Globus pallidus (tissue), 1 donor: ENCODE data around the gene SIGLECL1.

Experiments used
- DNase-seq: peaks from one replicate; pipeline ENCODE4 v3.0.0-alpha.2; 2015; ENCODE audit warnings: low spot score

Gene SIGLECL1

GRCh38 chr19:51252306-51253079 lies 1.6 kb downstream of the SIGLECL1 start:
- no peak for DNase-seq

- no peak for DNase-seq
These were observed 2.4 kb downstream of the SIGLECL1 start for GRCh38 chr19:51253088-51253806.

GRCh38 chr19:51256155-51256625 lies 5.3 kb downstream of the SIGLECL1 start:
- no peak for DNase-seq

- no peak for DNase-seq
These were observed 6.6 kb downstream of the SIGLECL1 start for GRCh38 chr19:51257471-51257870.

GRCh38 chr19:51258165-51259160 lies 7.6 kb downstream of the SIGLECL1 start:
- DNase-seq, result no peak

GRCh38 chr19:51259348-51260245 lies 8.7 kb downstream of the SIGLECL1 start:
- DNase-seq, result peak; percentile 27

DNA sequence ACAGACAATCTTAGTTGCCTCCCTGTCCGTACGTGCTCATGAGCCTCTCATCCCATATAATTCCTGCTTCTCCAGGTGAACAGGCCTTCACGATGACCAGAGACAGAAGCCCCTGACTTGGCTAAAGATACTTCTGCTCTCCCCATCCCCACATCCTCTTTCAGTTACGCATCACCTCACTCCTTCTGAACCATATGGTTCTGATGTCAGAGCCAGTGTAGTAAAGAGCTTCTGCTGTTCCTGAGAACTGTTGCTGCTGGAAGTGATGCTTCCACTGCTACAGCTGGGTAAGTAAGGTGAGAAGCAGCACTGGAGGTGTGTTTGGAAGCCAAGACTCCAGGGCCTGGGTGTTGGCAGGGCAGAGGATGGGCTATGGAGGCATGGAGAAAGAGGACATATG lies 12.9 kb downstream of the SIGLECL1 start:
- DNase-seq, result no peak

- DNase-seq, result no peak
These were observed 20.2 kb downstream of the SIGLECL1 start for GRCh38 chr19:51271067-51271466.

GRCh38 chr19:51272183-51272810 lies 21.4 kb downstream of the SIGLECL1 start:
- no peak for DNase-seq

DNA sequence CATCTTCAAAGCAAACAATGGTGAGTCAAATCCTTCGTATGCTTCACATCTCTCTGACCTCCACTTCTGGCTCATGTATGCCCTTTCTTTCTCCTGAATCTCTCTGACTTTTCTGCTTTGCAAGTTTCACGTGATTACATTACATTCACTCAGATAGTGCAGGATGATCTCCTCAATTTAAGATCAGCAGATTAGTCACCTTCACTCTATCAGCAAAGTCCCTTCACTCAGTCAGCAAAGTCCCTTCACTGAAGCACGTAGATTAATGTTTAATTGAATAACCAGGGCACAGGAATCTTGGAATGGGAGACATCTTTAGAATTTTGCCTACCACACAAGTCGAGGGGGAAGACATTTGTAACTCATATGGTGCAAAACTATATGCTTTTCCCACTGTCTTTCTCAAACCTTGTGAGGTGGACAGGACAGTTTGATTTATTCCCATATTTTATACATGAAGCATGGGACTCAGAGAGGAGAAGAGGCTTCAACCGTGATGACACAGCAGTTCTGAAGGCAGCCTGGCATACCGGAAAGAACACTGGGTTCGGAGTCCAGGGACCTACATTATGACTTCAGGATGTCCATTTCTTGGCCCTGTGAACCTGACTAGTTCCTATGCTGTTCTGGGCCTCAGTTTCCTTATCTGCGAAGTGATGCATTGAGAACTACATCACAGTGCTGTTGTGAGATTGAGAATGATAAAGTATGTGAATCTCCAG lies 23.3 kb downstream of the SIGLECL1 start:
- no peak for DNase-seq

- DNase-seq, result no peak
These were observed 26.2 kb downstream of the SIGLECL1 start for GRCh38 chr19:51277112-51277511.

DNA sequence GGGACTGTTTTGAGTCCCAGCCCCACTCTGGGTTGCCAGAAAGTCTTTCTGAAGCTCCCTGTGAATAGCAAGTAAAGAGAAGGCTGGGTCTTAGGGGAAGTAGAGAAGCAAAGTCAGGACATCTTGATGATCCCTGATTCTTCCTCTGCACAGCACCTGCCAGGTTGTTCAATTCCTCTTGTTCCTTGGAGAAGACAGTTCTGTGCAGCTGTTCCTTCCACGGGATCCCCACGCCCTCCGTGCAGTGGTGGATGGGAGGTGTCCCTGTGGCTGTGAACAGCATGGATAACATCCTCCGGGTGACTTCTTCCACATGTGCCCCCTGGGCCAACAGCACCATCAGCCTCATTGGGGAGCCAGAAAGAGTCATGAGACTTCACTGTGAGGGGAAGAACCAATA lies 31.5 kb downstream of the SIGLECL1 start:
- DNase-seq, result no peak

DNA sequence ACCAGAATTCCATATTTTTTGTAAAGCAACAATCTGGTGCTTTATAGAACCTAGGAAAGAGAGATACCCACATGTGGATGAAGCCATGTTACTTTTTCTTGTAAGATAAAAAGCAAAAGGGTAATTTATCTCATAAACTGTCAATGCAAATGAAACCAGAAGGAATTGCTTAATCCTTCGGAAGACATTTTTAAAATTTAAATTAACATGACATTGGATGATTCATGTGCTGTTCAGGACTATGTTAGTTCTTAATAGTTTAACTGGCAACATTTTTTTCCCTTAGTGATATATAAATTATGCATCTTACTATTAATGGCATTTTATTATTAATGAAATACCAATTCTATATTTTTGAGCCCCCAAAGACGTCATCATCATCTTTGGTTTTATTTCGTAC lies 34.8 kb downstream of the SIGLECL1 start:
- DNase-seq, result no peak

DNA sequence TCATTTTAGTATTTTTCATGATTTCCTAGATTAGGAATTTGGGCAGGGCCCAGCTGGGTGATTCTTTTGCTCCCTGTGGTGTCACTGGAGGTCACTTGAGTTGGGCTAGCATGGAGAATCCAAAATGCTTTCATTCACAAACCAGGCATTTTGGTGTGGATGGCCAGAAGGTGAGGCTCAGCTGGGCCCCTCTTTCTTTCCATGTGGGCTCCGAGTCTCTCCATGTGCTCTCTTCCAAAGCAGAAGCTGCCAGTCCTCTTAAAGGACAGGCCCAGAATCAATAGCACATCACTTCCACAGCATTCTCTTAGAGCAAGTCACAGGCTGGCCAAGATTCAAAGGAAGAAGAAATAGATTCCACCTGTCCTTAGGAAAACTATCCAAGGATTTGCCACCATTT lies 38.8 kb downstream of the SIGLECL1 start:
- DNase-seq, result no peak

DNA sequence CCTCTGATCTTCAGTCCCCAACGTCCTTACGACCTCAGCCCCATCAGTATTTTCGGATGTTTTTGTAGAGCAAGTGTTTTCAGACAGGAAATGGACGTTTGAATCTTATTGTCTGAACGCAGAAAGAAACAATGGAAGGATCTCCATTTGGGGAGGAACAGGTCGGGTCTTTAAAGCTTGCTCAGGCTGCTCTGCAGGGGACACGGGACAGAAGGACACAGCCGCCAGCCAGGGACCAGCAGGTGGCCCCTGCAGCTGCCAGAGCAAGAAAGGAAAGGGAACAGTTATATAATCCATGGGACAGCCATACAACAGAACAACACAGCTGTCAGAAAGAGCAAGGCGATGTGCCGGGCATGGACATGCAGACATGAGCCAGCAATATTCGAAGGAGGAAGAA lies 42.1 kb downstream of the SIGLECL1 start:
- peak; percentile 6 for DNase-seq

- DNase-seq, result no peak
These were observed 42.8 kb downstream of the SIGLECL1 start for GRCh38 chr19:51293571-51294210.

DNA sequence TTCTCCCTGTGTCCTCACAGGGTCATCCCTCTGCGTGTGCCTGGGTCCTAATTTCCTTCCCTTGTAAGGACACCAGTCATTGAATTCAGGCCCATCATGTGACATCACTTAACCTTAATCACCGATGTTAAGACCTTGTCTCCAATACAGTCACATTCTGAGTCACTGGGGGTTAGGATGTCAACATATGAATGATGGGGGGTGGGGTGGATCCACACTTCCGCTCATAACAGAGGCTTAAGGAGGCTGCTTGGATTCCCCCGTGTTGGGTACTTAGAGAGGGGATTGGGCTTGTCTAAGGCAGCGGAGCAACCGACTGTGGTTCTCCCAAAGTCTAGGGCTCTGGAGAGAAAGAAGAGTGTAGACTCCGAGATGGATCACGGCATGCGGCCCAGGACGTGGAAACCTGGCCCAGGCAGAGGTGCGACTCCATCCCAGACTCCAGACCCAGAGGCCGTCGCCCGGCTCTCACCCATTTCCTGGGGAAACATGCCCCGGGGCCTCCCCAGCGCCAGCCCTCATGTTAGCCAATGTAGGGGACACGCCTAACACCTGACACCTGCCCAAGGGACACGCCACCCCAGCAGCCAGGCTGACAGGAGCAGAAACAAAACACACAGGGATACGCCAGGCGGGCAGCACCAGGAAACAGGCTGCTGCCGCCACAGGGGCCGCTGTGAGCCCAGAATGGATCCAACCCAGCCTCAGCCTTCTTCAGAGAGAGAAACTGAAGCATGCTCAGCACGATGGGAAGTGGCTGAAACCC lies 43.5 kb downstream of the SIGLECL1 start:
- no peak for DNase-seq

GRCh38 chr19:51294977-51295375 lies 44.1 kb downstream of the SIGLECL1 start:
- no peak for DNase-seq
